HL-60/S4 treated with phorbol 12-myristate 13-acetate at 8.2 ng/mL for 4 days and 3 days (cell line): ENCODE measurements around the gene TJP1.
"Not testable (repeated sequence)": the region's sequence is repeated elsewhere in the genome, so short reads cannot be mapped to it uniquely, and the experiment has no call there.

Source experiments
- in situ Hi-C: fragments of 300-500 bp; cut with MboI; formaldehyde crosslinking; loops from 2 replicates; pipeline ENCODE4 v1.15.0; 2022; ENCODE audit warnings: low sequenced_read_pairs

TJP1 gene

GRCh38 chr15:29670266-29670665 lies 152.0 kb downstream of the TJP1 start:
- in situ Hi-C loops, result no loop called here

GRCh38 chr15:29669823-29670222 lies 152.4 kb downstream of the TJP1 start:
- in situ Hi-C loops, result no loop called here

GRCh38 chr15:29668120-29668602 lies 154.1 kb downstream of the TJP1 start:
- in situ Hi-C loops, result no loop called here

- in situ Hi-C loops, result no loop called here
Observed at GRCh38 chr15:29666241-29666640, 156.0 kb downstream of the TJP1 start.

GRCh38 chr15:29665444-29666003 lies 156.7 kb downstream of the TJP1 start:
- in situ Hi-C loops, result no loop called here

- in situ Hi-C loops, result no loop called here
Observed at GRCh38 chr15:29664406-29664805, 157.9 kb downstream of the TJP1 start.

GRCh38 chr15:29657476-29657817 lies 164.8 kb downstream of the TJP1 start:
- in situ Hi-C loops, result not testable (repeated sequence)

- in situ Hi-C loops, result no loop called here
Observed at GRCh38 chr15:29656636-29657475, 165.4 kb downstream of the TJP1 start.

GRCh38 chr15:29652595-29652994 lies 169.7 kb downstream of the TJP1 start:
- in situ Hi-C loops, result no loop called here

GRCh38 chr15:29651476-29652233 lies 170.6 kb downstream of the TJP1 start:
- in situ Hi-C loops, result no loop called here
